Loucy (cell line): ENCODE measurements around the gene KYAT1.

Experiments
- H2AFZ ChIP-seq: fragments of 200-600 bp; sonication (generic); 2 replicates; pipeline ENCODE4 v1.6.0; 2016; ENCODE audit warnings: antibody characterized with exemption, mild to moderate bottlenecking, low read length, moderate library complexity
- H3F3A ChIP-seq: fragments of 200-600 bp; 2 replicates; pipeline ENCODE4 v1.6.0; 2016; ENCODE audit warnings: antibody characterized with exemption, low read depth, mild to moderate bottlenecking
- H3K27me3 ChIP-seq: fragments of 200-600 bp; sonication (generic); 2 replicates; pipeline ENCODE4 v1.6.1; 2014; ENCODE audit warnings: low read length, mild to moderate bottlenecking; ENCODE audit not compliant: insufficient read depth, poor library complexity, severe bottlenecking
- H3K36me3 ChIP-seq: fragments of 200-600 bp; sonication (generic); 2 replicates; pipeline ENCODE4 v1.6.1; 2016; ENCODE audit warnings: low read length; ENCODE audit not compliant: insufficient read depth
- H3K4me1 ChIP-seq: fragments of 200-600 bp; sonication (generic); 2 replicates; pipeline ENCODE4 v1.5.1; 2014; ENCODE audit warnings: low read length, mild to moderate bottlenecking; ENCODE audit not compliant: insufficient read depth, poor library complexity, severe bottlenecking
- H3K4me2 ChIP-seq: fragments of 200-600 bp; sonication (generic); 2 replicates; pipeline ENCODE4 v1.6.0; 2014; ENCODE audit warnings: antibody characterized with exemption, low read length, low read depth, mild to moderate bottlenecking; ENCODE audit not compliant: poor library complexity, severe bottlenecking
- H3K4me3 ChIP-seq: fragments of 200-600 bp; sonication (generic); 2 replicates; pipeline ENCODE4 v1.5.1; 2014; ENCODE audit warnings: low read length, mild to moderate bottlenecking, mixed read lengths; ENCODE audit not compliant: poor library complexity, severe bottlenecking
- H3K79me2 ChIP-seq: fragments of 200-600 bp; sonication (generic); 2 replicates; pipeline ENCODE4 v1.6.1; 2014; ENCODE audit warnings: low read length; ENCODE audit not compliant: insufficient read depth
- H3K9ac ChIP-seq: fragments of 200-600 bp; sonication (generic); 2 replicates; pipeline ENCODE4 v1.6.0; 2014; ENCODE audit warnings: mild to moderate bottlenecking, low read depth, low read length, moderate library complexity; ENCODE audit not compliant: poor library complexity, severe bottlenecking
- H3K9me2 ChIP-seq: fragments of 200-600 bp; sonication (generic); replicated peaks from 2 replicates; pipeline ENCODE4 v1.6.1; 2016; ENCODE audit warnings: low read depth, low read length, mixed read lengths
- H3K9me3 ChIP-seq: fragments of 200-600 bp; sonication (generic); 2 replicates; pipeline ENCODE4 v1.6.1; 2014; ENCODE audit warnings: mild to moderate bottlenecking, antibody characterized with exemption, low read length, low read depth; ENCODE audit not compliant: insufficient read depth
- H4K20me1 ChIP-seq: fragments of 200-600 bp; sonication (generic); 2 replicates; pipeline ENCODE4 v1.6.0; 2014; ENCODE audit warnings: antibody characterized with exemption, low read length, mild to moderate bottlenecking; ENCODE audit not compliant: insufficient read depth, poor library complexity, severe bottlenecking
- CTCF ChIP-seq: fragments of 200-600 bp; sonication (generic); conservative IDR thresholded peaks from 2 replicates; pipeline ENCODE4 v1.5.1; 2014; ENCODE audit warnings: mild to moderate bottlenecking, antibody characterized with exemption, low read length
- EZH2phosphoT487 ChIP-seq: fragments of 200-600 bp; IDR thresholded peaks from 2 replicates; pipeline ENCODE4 v1.6.1; 2018; ENCODE audit warnings: antibody characterized with exemption, mild to moderate bottlenecking, moderate library complexity, borderline replicate concordance

Gene KYAT1

GRCh38 chr9:128808543-128808942 lies 73.2 kb downstream of the KYAT1 start:
- Histone ChIP-seq H3K4me1 (no peaks in the 10 kb centered on the region), H3K9me3 (no peaks in the 10 kb centered on the region), H3K9me2 (no peaks in the 10 kb centered on the region), H3K36me3 (peaks cover 6% of the 10 kb centered on the region; the same call in 1 of the 2 replicates), H3K27me3 (no peaks in the 10 kb centered on the region), H3K79me2 (no peaks in the 10 kb centered on the region), H4K20me1 (no peaks in the 10 kb centered on the region), H2AFZ (no peak overlapping the region), H3K4me3 (no peak overlapping the region), H3K4me2 (no peak overlapping the region), H3F3A (no peaks in the 10 kb centered on the region), H3K9ac (no peak overlapping the region)
- no peak for TF ChIP-seq EZH2phosphoT487
- no peak for TF ChIP-seq CTCF

DNA sequence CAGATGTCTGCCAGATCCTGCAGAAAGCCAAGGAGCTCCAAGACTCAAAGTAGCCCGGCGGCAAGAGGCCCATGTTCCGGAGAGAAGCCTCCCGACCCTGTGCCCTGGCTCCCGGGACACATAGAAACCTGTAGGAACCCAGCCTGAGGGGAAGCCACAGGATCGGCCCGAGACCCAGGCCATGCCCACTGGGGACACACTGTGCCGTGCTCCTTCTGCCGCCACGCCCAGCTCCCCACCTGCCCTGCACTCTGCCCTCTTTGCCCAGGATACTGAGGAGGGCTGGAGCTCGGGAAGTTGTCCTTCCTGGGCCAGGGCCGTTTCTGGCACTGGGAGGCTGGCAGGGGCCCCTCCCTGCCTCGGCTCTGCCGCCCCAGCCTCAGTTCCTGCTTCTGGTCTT lies 73.9 kb downstream of the KYAT1 start:
- Histone ChIP-seq H3K79me2 (no peaks in the 10 kb centered on the region), H3K9me3 (no peaks in the 10 kb centered on the region), H3K9ac (no peak overlapping the region), H3K4me1 (no peaks in the 10 kb centered on the region), H3K27me3 (no peaks in the 10 kb centered on the region), H2AFZ (no peak overlapping the region), H3K4me3 (no peak overlapping the region), H4K20me1 (no peaks in the 10 kb centered on the region), H3F3A (no peaks in the 10 kb centered on the region), H3K9me2 (no peaks in the 10 kb centered on the region), H3K36me3 (peaks cover 6% of the 10 kb centered on the region; the same call in 1 of the 2 replicates), H3K4me2 (no peak overlapping the region)
- TF ChIP-seq CTCF (no peak), EZH2phosphoT487 (no peak)

GRCh38 chr9:128805661-128806060 lies 76.1 kb downstream of the KYAT1 start:
- Histone ChIP-seq H3K9me2 (no peaks in the 10 kb centered on the region), H2AFZ (no peak overlapping the region), H3K36me3 (peaks cover 9% of the 10 kb centered on the region; the same call in 1 of the 2 replicates), H3K4me1 (no peaks in the 10 kb centered on the region), H3F3A (no peaks in the 10 kb centered on the region), H3K4me3 (no peak overlapping the region), H3K9ac (no peak overlapping the region), H3K4me2 (no peak overlapping the region), H3K27me3 (no peaks in the 10 kb centered on the region), H4K20me1 (no peaks in the 10 kb centered on the region), H3K9me3 (no peaks in the 10 kb centered on the region), H3K79me2 (no peaks in the 10 kb centered on the region)
- TF ChIP-seq CTCF: no peak
- TF ChIP-seq EZH2phosphoT487: no peak
